K562 (cell line): ENCODE results near the gene STAT4.

Experiments
- EZH2 ChIP-seq: IDR thresholded peaks from 2 replicates; pipeline ENCODE4 v1.6.1; 2012; ENCODE audit warnings: low read depth, mild to moderate bottlenecking, inconsistent platforms, low read length, borderline replicate concordance
- HDAC6 ChIP-seq: IDR thresholded peaks from 2 replicates; pipeline ENCODE4 v1.6.1; 2012; ENCODE audit warnings: low read depth, mild to moderate bottlenecking, control low read depth, inconsistent platforms, low read length, moderate library complexity
- HNRNPK ChIP-seq: fragments of 200-400 bp; formaldehyde crosslinking; IDR thresholded peaks from one replicate; pipeline ENCODE4 v1.6.1; 2018; ENCODE audit warnings: mild to moderate bottlenecking, low read depth, low read length; ENCODE audit not compliant: poor library complexity, severe bottlenecking
- JUNB ChIP-seq: fragments of 450-650 bp; formaldehyde crosslinking; conservative IDR thresholded peaks from 2 replicates; pipeline ENCODE4 v1.4.0; 2020; ENCODE audit warnings: mild to moderate bottlenecking
- KDM1A ChIP-seq, 2 experiments: fragments of 450-650 bp; IDR thresholded peaks; 2 replicates each; pipeline ENCODE4 v1.6.1; 2016; ENCODE audit warnings: mild to moderate bottlenecking in 2 of 2
- LEF1 ChIP-seq: fragments of 450-650 bp; IDR thresholded peaks from 2 replicates; pipeline ENCODE4 v1.6.1; 2016; ENCODE audit warnings: mild to moderate bottlenecking
- SMARCC2 ChIP-seq: fragments of 450-650 bp; IDR thresholded peaks from 2 replicates; pipeline ENCODE4 v1.6.1; 2017; ENCODE audit warnings: antibody characterized with exemption, moderate library complexity, mild to moderate bottlenecking, low read depth
- YY1 ChIP-seq, 3 experiments: IDR thresholded peaks; 2 replicates each; pipeline ENCODE4 v1.6.1; 2011; ENCODE audit warnings: low read length in 2 of 3, mild to moderate bottlenecking in 2 of 3, moderate library complexity in 2 of 3, borderline replicate concordance in 1 of 3, control low read depth in 1 of 3, low read depth in 1 of 3; ENCODE audit not compliant: insufficient read depth in 3 of 3, insufficient replicate concordance in 2 of 3, control insufficient read depth in 1 of 3, insufficient read length in 1 of 3; ENCODE audit errors: extremely low read depth in 1 of 3
- ZFP30 ChIP-seq: fragments of 250-450 bp; sonication (Bioruptor Pico); IDR thresholded peaks from 2 replicates; pipeline ENCODE4 v1.8.0; 2022; ENCODE audit warnings: moderate library complexity, mild to moderate bottlenecking, inconsistent platforms, borderline replicate concordance
- ZNF644 ChIP-seq: fragments of 200-800 bp; sonication (Bioruptor generic); IDR thresholded peaks from 2 replicates; pipeline ENCODE4 v1.6.1; 2016; ENCODE audit warnings: low read depth, missing genetic modification characterization, missing compliant biosample characterization
- TF ChIP-seq, protein P1 (sequence below): fragments of 450-650 bp; formaldehyde crosslinking; IDR thresholded peaks from 2 replicates; pipeline ENCODE4 v1.4.0; 2022; ENCODE audit warnings: mild to moderate bottlenecking, moderate library complexity
- TF ChIP-seq, protein P2 (sequence below), 2 experiments: fragments of 450-650 bp; IDR thresholded peaks; 2 replicates each; pipeline ENCODE4 v1.6.1; 2016
- TF ChIP-seq, protein P3 (sequence below), 3 experiments: IDR thresholded peaks in 2 of 3; conservative IDR thresholded peaks in 1 of 3; 2 replicates each; pipeline ENCODE4 v1.5.1; 2011 to 2012; ENCODE audit warnings: low read length in 3 of 3, mild to moderate bottlenecking in 3 of 3, control low read depth in 2 of 3, improper control_type of control experiment in 1 of 3, inconsistent platforms in 1 of 3, low read depth in 1 of 3, mixed read lengths in 1 of 3, moderate library complexity in 1 of 3; ENCODE audit not compliant: insufficient read depth in 2 of 3

DNA sequence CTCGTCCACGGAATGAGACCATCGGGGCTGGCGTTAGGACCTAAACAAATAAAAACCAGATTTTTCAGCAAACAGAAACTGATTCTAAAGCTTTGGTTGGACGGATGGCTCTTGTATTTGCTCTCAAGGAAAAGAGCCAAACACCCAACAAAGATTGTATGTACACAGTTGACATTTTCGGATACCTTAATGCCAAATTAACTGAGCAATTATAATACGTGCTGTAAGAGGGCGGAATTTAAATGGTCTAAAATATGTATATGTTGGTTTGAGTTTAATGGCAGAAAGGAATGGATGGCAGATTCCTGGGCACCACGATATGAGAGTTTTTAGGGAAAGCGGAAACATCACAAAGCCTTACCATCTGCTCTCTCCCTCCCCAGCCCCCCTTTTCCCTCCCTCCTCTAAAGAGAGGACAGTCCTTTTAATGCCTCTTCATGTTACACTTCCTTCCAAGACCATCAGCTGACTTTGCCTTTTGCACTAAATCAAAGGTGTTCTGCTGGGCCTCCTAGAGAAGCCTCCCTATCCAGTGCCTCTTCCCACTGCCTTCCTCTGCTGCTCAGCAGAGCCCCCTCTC, 170.1 kb downstream of the STAT4 start:
- TF ChIP-seq HDAC6 (no peak), HNRNPK (no peak), ZFP30 (CRISPR knock-in tag) (no peak), ZNF644 (no peak), JUNB (CRISPR knock-in tag) (no peak), SMARCC2 (no peak), YY1 (IDR thresholded peaks at IDR 0.05; ENCODE audit: borderline replicate concordance in 1 of 3, control insufficient read depth in 1 of 3, extremely low read depth in 1 of 3, insufficient read depth in 3 of 3, insufficient read length in 1 of 3, insufficient replicate concordance in 2 of 3, low read depth in 1 of 3, low read length in 2 of 3) (no peak), LEF1 (no peak), KDM1A (IDR thresholded peaks at IDR 0.05) (no peak), EZH2 (no peak)
- TF ChIP-seq, protein P1, sequence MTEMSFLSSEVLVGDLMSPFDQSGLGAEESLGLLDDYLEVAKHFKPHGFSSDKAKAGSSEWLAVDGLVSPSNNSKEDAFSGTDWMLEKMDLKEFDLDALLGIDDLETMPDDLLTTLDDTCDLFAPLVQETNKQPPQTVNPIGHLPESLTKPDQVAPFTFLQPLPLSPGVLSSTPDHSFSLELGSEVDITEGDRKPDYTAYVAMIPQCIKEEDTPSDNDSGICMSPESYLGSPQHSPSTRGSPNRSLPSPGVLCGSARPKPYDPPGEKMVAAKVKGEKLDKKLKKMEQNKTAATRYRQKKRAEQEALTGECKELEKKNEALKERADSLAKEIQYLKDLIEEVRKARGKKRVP (CRISPR knock-in tag), result no peak
- TF ChIP-seq, protein P2, sequence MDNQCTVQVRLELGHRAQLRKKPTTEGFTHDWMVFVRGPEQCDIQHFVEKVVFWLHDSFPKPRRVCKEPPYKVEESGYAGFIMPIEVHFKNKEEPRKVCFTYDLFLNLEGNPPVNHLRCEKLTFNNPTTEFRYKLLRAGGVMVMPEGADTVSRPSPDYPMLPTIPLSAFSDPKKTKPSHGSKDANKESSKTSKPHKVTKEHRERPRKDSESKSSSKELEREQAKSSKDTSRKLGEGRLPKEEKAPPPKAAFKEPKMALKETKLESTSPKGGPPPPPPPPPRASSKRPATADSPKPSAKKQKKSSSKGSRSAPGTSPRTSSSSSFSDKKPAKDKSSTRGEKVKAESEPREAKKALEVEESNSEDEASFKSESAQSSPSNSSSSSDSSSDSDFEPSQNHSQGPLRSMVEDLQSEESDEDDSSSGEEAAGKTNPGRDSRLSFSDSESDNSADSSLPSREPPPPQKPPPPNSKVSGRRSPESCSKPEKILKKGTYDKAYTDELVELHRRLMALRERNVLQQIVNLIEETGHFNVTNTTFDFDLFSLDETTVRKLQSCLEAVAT (IDR thresholded peaks at IDR 0.05), result no peak
- TF ChIP-seq, protein P3, sequence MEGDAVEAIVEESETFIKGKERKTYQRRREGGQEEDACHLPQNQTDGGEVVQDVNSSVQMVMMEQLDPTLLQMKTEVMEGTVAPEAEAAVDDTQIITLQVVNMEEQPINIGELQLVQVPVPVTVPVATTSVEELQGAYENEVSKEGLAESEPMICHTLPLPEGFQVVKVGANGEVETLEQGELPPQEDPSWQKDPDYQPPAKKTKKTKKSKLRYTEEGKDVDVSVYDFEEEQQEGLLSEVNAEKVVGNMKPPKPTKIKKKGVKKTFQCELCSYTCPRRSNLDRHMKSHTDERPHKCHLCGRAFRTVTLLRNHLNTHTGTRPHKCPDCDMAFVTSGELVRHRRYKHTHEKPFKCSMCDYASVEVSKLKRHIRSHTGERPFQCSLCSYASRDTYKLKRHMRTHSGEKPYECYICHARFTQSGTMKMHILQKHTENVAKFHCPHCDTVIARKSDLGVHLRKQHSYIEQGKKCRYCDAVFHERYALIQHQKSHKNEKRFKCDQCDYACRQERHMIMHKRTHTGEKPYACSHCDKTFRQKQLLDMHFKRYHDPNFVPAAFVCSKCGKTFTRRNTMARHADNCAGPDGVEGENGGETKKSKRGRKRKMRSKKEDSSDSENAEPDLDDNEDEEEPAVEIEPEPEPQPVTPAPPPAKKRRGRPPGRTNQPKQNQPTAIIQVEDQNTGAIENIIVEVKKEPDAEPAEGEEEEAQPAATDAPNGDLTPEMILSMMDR (IDR thresholded peaks at IDR 0.05 in 2 of 3, conservative IDR thresholded peaks at IDR 0.05 in 1 of 3; ENCODE audit: insufficient read depth in 2 of 3, low read depth in 1 of 3, low read length in 3 of 3), result no peak
